Fibroblast of lung (primary cell): ENCODE measurements around the gene GOLGA6D. TPM values are rescaled to one million over a fixed set of nuclear protein-coding genes. Genes with fewer than 3 reads are reported as not detected.
"Not testable (repeated sequence)": the region's sequence is repeated elsewhere in the genome, so short reads cannot be mapped to it uniquely, and the experiment has no call there.

Experiments
- DNase-seq, 2 donors: peaks; one replicate each; pipeline versions ENCODE4 v3.0.0 to v3.0.0-alpha.2; 2010; ENCODE audit warnings: low read depth in 2 of 2
- H2AFZ ChIP-seq: 2 replicates; pipeline ENCODE4 v1.5.1; 2012; ENCODE audit warnings: low read length, control low read depth, inconsistent platforms
- H3K27ac ChIP-seq: 2 replicates; pipeline ENCODE4 v1.5.1; 2011; ENCODE audit warnings: low read length, control low read depth; ENCODE audit not compliant: insufficient read depth
- H3K27me3 ChIP-seq: 2 replicates; pipeline ENCODE4 v1.5.1; 2011; ENCODE audit warnings: mild to moderate bottlenecking, low read length; ENCODE audit not compliant: control insufficient read depth, insufficient read depth
- H3K36me3 ChIP-seq: 2 replicates; pipeline ENCODE4 v1.5.1; 2011; ENCODE audit warnings: low read length; ENCODE audit not compliant: control insufficient read depth, insufficient read depth
- H3K4me1 ChIP-seq: 2 replicates; pipeline ENCODE4 v1.5.1; 2011; ENCODE audit warnings: low read length; ENCODE audit not compliant: control insufficient read depth, insufficient read depth; ENCODE audit errors: extremely low read depth
- H3K4me2 ChIP-seq: 2 replicates; pipeline ENCODE4 v1.5.1; 2011; ENCODE audit warnings: low read length, control low read depth; ENCODE audit not compliant: insufficient read depth; ENCODE audit errors: extremely low read depth
- H3K4me3 ChIP-seq, 4 experiments: fragments of 200-600 bp in 1 of 4; sonication (generic) in 1 of 4; replicated peaks in 1 of 4; 2 replicates each; pipeline ENCODE4 v1.5.1; 2011 to 2016; ENCODE audit warnings: low read length in 4 of 4, low read depth in 3 of 4, mild to moderate bottlenecking in 3 of 4, control low read depth in 2 of 4, inconsistent platforms in 1 of 4, mixed read lengths in 1 of 4; ENCODE audit not compliant: insufficient read depth in 1 of 4; ENCODE audit errors: control extremely low read depth in 1 of 4
- H3K79me2 ChIP-seq: 2 replicates; pipeline ENCODE4 v1.5.1; 2012; ENCODE audit warnings: mild to moderate bottlenecking, low read length, inconsistent platforms; ENCODE audit not compliant: control insufficient read depth, insufficient read depth
- H3K9ac ChIP-seq: 2 replicates; pipeline ENCODE4 v1.5.1; 2011; ENCODE audit warnings: mild to moderate bottlenecking, low read length, control low read depth; ENCODE audit not compliant: insufficient read depth
- H3K9me3 ChIP-seq: 2 replicates; pipeline ENCODE4 v1.5.1; 2012; ENCODE audit warnings: low read depth, low read length; ENCODE audit not compliant: control insufficient read depth, insufficient read depth
- H4K20me1 ChIP-seq: 2 replicates; pipeline ENCODE4 v1.5.1; 2011; ENCODE audit warnings: low read length; ENCODE audit not compliant: control insufficient read depth, insufficient read depth; ENCODE audit errors: extremely low read depth
- CTCF ChIP-seq, 2 donors: IDR thresholded peaks in 1 of 2; conservative IDR thresholded peaks in 1 of 2; 1 replicate in 1 of 2; 2 replicates in 1 of 2; pipeline ENCODE4 v1.5.1; 2011 to 2012; ENCODE audit warnings: low read length in 2 of 2, control low read depth in 1 of 2, inconsistent platforms in 1 of 2, low read depth in 1 of 2, mild to moderate bottlenecking in 1 of 2
- EZH2 ChIP-seq: IDR thresholded peaks from 2 replicates; pipeline ENCODE4 v1.5.1; 2012; ENCODE audit warnings: low read length, control low read depth, mild to moderate bottlenecking; ENCODE audit errors: missing control alignments
- polyA plus RNA-seq, 2 donors: library from polyadenylated mRNA; depleted of rRNA in 1 of 2; stranded (reverse) in 1 of 2; unstranded in 1 of 2; fragments of >200 nt; gene quantifications; 2 replicates each; pipeline ENCODE4 v1.2.1, GENCODE V29; 2011 to 2012; ENCODE audit warnings: missing spikeins in 1 of 2
- total RNA-seq: library from RNA; depleted of rRNA; stranded (reverse); fragments of >200 nt; gene quantifications from 2 replicates; pipeline ENCODE4 v1.2.1, GENCODE V29; 2014

Gene GOLGA6D
- total and polyA plus RNA-seq, 2 donors (not counting 1 experiment from before 2014, with no cell fraction given): under 0.01 TPM; not detected in 1

DNA sequence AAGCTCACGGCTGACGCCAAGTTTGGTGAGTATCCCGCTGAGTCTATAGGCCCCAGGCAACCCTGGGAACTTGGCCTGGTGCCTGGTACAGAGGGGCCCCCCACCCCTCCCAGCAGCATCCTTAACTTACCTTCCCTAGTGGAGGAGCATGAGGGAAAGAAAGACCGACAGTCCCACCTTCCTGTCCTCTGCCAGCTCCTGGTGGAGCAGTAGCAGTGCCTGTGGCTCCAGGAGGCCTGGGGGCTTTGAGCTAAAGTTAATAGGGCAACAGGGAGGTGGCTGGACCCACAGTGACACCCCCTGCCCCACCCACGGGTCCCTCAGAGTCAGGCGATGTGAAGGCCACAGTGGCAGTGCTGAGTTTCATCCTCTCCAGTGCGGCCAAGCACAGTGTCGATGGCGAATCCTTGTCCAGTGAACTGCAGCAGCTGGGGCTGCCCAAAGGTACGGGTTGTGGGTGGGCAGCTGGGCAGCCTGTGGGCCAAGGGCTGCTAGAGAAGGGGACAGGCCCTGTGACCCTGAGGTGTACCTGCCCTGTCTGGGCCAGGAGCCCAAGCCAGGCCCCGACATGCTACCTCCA is 56.1 kb downstream of the GOLGA6D start:
- Histone ChIP-seq H3K36me3 (peaks cover 11% of the 10 kb centered on the region), H3K4me1 (no peaks in the 10 kb centered on the region), H2AFZ (no peak overlapping the region), H4K20me1 (no peaks in the 10 kb centered on the region), H3K79me2 (peaks cover 7% of the 10 kb centered on the region), H3K9ac (no peak overlapping the region), H3K4me2 (no peak overlapping the region), H3K27ac (no peak overlapping the region), H3K9me3 (no peaks in the 10 kb centered on the region), H3K27me3 (no peaks in the 10 kb centered on the region), H3K4me3 (no peak overlapping the region)
- no peak for DNase-seq
- no peak for TF ChIP-seq EZH2
- TF ChIP-seq CTCF (conservative IDR thresholded peaks at IDR 0.05 in 1 of 2, IDR thresholded peaks at IDR 0.05 in 1 of 2; ENCODE audit: low read depth in 1 of 2, low read length in 2 of 2): no peak

DNA sequence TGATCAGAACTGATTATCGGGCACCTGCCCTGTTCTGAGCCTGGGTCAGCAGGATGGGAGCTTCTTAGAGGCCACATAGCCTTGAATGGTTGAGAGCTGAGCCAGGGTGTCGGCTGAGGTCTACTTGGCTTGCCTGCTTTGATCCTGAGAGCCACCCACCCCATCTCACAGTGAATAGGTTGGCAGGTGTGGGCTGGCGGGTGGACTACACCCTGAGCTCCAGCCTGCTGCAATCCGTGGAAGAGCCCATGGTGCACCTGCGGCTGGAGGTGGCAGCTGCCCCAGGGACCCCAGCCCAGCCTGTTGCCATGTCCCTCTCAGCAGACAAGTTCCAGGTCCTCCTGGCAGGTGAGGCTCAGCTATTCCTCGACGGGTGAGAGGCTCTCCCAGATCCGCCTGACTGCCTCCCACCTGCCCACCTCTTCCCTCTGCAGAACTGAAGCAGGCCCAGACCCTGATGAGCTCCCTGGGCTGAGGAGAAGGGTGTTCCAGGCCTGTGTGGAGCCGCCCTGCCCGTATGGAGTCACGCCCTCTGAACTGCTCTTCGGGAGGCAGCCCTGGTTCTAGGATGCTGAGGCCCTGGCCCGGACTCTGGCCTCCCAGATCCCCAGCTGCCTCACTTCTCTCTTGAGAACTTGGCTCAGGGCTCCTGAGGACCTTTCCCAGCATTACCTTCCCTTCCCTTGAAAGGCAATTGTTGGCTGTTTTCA is 57.1 kb downstream of the GOLGA6D start:
- H3K4me2 ChIP-seq: no peak overlapping the region
- no peaks in the 10 kb centered on the region for H3K27me3 ChIP-seq
- H3K27ac ChIP-seq: no peak overlapping the region
- no peak overlapping the region for H3K4me3 ChIP-seq
- no peaks in the 10 kb centered on the region for H3K4me1 ChIP-seq
- H3K9ac ChIP-seq: no peak overlapping the region
- TF ChIP-seq EZH2: no peak
- TF ChIP-seq CTCF (conservative IDR thresholded peaks at IDR 0.05 in 1 of 2, IDR thresholded peaks at IDR 0.05 in 1 of 2; ENCODE audit: low read depth in 1 of 2, low read length in 2 of 2): no peak
- no peak for DNase-seq
- peaks cover 7% of the 10 kb centered on the region for H3K79me2 ChIP-seq
- H3K9me3 ChIP-seq: no peaks in the 10 kb centered on the region
- peaks cover 11% of the 10 kb centered on the region for H3K36me3 ChIP-seq
- H4K20me1 ChIP-seq: no peaks in the 10 kb centered on the region
- H2AFZ ChIP-seq: no peak overlapping the region

- Histone ChIP-seq H3K27ac (no peak overlapping the region), H3K36me3 (peaks cover 11% of the 10 kb centered on the region), H2AFZ (no peak overlapping the region), H3K9ac (no peak overlapping the region), H3K79me2 (no peaks in the 10 kb centered on the region), H3K4me3 (no peak overlapping the region), H3K4me1 (no peaks in the 10 kb centered on the region), H3K9me3 (no peaks in the 10 kb centered on the region), H3K27me3 (no peaks in the 10 kb centered on the region), H4K20me1 (no peaks in the 10 kb centered on the region), H3K4me2 (no peak overlapping the region)
- no peak for TF ChIP-seq CTCF (conservative IDR thresholded peaks at IDR 0.05 in 1 of 2, IDR thresholded peaks at IDR 0.05 in 1 of 2; ENCODE audit: low read depth in 1 of 2, low read length in 2 of 2)
- no peak for TF ChIP-seq EZH2
- no peak for DNase-seq
Observed at GRCh38 chr15:75342221-75342620, 59.6 kb downstream of the GOLGA6D start.

DNA sequence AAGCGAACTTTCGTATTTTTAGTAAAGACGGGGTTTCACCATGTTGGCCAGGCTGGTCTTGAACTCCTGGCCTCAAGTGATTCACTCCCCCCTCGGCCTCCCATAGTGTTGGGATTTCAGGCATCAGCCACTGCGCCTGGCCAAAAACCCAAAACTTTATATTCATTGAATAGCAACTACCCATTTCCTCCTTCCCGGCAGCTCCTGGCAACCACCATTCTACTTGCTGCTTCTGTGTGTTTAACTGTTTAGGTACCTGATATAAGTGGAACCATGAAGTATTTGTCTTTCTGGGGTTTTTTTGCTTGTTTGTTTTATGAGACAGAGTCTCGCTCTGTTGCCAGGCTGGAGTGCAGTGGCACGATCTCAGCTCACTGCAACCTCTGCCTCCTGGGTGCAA is 61.3 kb downstream of the GOLGA6D start:
- H4K20me1 ChIP-seq, H3K4me2 ChIP-seq, H3K9me3 ChIP-seq, H3K79me2 ChIP-seq, DNase-seq, H2AFZ ChIP-seq, H3K36me3 ChIP-seq, H3K4me1 ChIP-seq, H3K9ac ChIP-seq, H3K27me3 ChIP-seq, H3K27ac ChIP-seq, H3K4me3 ChIP-seq: not testable (repeated sequence)
